Tibial nerve (tissue), 3 donors: ENCODE data around the gene MRTFA.

Experiments
- POLR2A ChIP-seq, 2 donors: fragments of 450-650 bp; IDR thresholded peaks; one replicate each; pipeline ENCODE4 v1.6.1; 2017; ENCODE audit warnings: antibody characterized with exemption in 2 of 2, mild to moderate bottlenecking in 2 of 2, moderate library complexity in 2 of 2
- TF ChIP-seq, protein P1 (sequence below), 5 experiments: fragments of 200-600 bp in 3 of 5; fragments of 450-650 bp in 2 of 5; sonication (generic) in 3 of 5; IDR thresholded peaks; one replicate each; pipeline ENCODE4 v1.5.1; 2016 to 2019; ENCODE audit warnings: antibody characterized with exemption in 5 of 5, mild to moderate bottlenecking in 3 of 5, moderate library complexity in 2 of 5

DNA sequence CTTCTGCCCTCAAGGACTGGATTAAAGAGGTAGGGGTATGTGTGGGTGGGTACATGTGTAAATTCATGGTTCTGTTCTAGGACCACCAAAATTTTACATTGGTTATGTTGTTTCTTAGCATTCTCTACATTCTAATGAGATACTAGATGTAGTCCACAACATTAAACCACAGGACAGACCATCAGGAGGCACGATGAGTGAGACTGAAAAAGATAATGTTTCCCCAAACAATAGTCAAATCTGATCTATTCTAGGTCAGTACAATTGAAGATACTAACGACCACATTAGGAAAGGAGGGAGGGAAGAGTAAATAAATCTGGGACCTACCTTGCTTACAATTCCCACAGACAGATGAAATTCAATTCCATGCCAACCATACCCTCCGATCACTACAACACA is 42.2 kb downstream of the MRTFA start:
- TF ChIP-seq, protein P1, sequence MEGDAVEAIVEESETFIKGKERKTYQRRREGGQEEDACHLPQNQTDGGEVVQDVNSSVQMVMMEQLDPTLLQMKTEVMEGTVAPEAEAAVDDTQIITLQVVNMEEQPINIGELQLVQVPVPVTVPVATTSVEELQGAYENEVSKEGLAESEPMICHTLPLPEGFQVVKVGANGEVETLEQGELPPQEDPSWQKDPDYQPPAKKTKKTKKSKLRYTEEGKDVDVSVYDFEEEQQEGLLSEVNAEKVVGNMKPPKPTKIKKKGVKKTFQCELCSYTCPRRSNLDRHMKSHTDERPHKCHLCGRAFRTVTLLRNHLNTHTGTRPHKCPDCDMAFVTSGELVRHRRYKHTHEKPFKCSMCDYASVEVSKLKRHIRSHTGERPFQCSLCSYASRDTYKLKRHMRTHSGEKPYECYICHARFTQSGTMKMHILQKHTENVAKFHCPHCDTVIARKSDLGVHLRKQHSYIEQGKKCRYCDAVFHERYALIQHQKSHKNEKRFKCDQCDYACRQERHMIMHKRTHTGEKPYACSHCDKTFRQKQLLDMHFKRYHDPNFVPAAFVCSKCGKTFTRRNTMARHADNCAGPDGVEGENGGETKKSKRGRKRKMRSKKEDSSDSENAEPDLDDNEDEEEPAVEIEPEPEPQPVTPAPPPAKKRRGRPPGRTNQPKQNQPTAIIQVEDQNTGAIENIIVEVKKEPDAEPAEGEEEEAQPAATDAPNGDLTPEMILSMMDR (IDR thresholded peaks at IDR 0.05): no peak
- no peak for TF ChIP-seq POLR2A (IDR thresholded peaks at IDR 0.05)
